Endometrium (tissue), 2 donors: ENCODE data around the gene AFTPH.

ENCODE experiments used
- FAIRE-seq: peaks from 2 replicates; lab custom pipeline; 2012; peaks lifted over from hg19 to GRCh38; lab: Jason Lieb, UNC
- donor health status: control.
- donor health status: control.

The AFTPH gene

DNA sequence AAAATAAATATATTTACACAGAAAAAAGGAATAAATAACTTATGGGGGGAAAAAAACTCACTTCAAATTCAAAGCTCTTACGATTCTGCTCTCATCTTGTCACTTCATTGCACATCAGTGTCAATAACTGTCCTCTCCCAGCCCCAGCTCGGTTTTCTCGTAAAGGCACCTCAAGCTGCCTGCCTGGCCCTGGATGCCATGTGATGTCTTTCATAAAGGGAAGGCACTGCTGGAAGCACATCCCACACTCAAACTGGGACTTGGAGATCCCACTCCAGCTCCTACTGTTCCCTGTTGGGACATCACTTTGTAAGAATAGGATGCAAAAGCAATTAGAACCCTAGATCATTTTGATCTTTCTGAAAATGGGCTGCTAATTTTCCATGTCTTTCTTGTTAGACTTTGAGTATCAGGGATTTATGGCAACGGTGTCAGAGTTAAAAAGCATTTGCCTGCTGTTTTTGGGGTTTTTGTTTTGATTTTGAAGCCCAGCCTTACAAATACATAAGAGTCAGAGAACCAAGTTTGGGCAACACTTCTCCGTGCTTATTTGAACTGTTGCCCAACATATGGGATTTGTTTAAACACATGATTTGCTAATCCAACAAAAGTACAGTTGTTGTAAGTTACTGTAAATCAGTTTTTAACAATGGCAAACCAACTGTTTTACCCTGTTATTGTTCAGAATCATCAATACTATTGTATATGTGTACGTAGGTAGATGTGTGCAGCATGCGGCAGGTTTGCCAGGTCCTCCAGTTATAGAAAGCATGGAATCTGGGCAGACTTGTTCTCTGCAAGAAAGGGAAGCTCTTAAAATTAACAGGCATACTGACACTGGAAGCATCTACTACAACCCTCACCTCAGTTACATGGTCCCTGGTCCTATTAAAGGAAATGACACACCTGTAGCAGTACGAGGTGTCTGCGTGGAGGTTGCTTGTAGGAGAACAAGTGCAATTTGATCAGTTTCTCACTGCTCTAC lies 109.0 kb downstream of the AFTPH start:
- FAIRE-seq, result no peak

DNA sequence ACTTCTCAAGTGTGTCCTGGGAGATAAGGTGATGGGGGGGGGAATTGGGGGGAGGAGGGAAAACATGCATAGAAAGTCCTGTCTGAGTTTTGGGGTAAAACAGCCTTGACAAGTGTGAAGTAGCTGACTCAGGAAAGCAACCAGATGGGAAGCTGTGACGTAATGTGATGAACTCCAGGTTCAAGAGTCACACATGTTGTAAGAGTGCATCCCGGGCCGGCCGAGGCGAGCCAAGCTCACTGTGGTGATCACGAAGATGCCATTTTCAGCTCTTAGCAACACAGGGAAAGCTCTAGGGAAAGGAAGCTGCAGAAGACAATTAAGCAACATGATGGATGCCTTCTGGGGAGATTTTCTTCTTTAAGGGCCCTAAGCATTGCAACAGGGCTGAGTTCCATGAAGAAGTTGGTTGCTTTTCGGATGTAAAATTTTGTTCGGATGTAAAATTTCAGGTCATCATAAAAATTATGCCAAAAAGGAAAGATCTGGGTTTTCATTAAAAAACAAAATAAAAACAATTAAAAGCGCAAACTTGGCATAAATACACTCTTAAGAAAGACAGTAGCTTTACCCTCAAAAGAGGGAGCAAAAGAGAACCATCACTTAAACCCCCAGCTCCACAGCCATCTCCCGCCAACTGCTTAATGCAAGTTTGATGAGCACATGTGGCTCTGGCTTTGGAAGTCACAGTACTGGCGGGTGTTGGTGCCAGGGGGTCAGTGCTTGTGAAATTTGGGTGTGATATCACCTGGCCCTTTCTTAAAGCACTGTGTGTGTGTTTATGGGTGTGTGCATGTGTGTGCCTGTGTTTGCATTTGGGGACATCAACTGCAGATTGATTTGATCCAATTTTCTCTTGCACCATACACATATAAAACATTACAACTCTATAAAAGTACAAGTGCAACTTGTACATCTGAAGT lies 110.5 kb downstream of the AFTPH start:
- no peak for FAIRE-seq

DNA sequence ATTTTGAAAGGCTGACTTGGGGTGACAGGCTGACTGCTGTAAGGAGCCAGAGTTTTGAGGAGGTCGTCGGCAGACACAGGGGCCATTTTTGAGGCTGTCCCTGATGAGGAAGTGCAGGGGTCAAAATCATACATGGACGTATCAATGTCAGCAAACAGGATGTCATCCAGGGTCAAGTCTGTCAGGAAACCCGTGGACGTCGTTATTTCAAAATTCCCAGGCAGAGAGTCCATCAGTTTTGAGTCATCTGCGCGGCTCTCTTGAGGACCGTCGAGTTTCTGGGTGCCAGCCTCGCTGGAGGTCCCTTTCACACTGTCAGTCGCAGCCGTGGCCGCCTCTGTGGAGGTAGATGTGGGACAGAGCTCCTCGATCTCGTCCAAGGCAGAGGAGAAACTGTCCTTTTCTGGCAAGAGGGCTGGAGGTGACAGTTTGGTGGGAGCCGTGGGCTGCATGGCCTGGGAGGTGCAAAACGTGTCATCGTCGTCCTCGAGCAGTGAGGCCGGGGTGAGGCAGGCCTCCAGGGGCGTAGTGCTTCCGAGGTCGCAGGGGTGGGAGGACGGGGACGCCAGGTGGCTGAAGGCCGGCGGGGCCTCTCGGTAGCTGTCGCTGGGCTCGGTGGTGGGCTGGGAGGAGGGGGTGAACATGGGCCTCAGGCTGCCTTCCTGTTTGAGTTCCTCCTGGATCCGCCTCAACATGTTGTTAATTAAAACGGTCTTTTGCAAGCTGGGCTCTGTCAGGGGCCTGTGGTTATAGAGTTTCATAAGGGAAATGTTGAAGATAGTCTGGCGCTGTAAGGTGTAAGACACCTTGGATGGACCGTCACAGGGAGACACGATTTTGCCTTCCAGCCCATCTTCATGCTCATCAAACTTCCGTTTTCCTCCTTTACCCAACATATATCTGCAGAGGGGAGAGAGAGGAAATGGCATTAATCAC lies 112.1 kb downstream of the AFTPH start:
- FAIRE-seq, result no peak

DNA sequence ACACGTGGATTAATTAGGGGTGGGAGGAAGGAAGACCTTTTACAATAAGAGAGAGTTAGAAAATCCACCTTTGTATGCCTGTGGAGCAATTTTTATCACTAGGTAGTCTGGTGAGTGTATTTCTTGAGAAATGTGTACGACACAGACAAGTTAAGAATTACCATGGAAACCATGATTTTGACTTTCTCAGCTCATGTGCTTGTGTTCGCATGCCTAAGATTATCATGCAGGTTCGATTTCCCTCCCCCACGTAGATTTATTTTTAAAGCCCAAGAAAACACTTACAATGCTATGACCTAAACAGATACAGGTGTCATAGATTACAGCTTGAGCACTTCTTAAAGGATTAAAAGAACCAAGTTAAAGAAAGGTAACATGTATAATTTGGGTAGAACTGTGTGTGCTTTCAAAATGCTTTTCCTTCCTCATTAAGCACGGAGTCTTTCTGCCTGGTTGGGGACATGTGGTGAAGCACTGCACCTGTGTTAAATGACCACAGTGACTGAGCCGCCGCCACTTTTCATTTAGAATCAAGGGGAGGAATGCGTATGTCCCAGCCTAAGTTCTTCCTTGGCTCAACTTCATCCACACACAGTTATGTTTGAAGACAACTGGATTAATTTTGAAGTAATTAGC lies 113.0 kb downstream of the AFTPH start:
- FAIRE-seq, result no peak

DNA sequence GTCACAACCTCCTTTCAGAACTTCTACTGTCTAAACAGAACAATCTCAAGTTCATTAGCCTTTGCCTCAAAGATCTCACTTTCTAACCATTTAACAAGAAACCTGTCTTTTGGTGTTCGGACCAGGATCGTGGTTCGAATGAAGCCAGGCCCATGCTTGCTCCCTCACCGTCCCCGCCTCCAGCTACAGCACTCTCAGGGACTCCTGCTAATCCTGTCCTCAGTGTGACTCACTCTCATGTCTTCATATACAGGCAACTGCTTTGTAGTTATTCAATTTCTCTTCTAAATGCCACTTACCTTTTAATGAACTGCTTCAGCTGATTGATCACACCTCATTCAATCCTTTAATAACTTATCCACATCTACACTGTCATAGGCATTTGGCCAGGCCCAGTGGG lies 113.8 kb downstream of the AFTPH start:
- no peak for FAIRE-seq

DNA sequence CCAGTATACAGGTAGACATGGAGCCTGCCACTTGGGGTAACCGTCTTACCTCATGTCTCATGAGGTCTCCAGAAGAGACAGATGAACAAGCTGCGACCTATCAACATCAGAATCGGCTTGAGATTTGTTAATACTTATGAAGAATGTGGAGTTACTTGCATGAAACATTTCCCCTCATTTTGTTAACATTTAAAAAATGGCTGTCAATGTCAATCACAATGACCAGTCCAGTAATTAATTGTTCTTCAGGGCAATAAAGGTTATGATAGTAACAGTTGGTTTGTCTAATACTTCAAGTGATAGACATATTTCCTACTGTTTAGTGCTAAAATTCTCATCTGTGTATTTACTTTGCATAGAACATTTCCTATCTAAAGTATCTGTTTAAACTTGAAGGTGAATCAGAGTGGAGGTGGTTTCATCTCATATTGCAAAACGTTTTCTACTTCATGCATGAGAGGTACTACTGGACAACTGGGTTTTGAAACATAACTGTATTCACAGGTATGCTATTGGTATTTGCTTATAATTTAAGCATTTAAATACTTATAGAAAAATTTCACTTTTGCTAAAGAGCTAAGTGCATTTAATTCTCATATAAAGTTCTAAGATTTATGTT lies 114.5 kb downstream of the AFTPH start:
- no peak for FAIRE-seq

DNA sequence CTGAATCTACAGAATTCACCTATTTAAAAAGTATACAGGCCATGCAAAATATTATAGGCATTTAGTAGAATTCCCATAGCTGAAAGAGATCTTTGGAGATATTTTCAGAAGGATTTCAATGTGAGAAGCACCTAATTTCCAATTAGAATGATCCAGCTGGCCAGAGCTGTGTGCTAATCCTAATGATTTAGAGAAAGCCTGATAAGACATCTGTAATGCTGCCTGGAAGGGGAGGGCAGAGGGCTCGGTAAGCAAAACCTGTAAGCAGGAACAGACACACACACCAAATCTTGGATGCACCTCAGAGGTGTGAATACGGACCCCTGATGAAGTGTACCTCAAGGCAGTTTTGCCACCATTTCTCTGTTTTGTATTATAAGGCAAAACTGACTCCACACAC lies 115.6 kb downstream of the AFTPH start:
- no peak for FAIRE-seq

DNA sequence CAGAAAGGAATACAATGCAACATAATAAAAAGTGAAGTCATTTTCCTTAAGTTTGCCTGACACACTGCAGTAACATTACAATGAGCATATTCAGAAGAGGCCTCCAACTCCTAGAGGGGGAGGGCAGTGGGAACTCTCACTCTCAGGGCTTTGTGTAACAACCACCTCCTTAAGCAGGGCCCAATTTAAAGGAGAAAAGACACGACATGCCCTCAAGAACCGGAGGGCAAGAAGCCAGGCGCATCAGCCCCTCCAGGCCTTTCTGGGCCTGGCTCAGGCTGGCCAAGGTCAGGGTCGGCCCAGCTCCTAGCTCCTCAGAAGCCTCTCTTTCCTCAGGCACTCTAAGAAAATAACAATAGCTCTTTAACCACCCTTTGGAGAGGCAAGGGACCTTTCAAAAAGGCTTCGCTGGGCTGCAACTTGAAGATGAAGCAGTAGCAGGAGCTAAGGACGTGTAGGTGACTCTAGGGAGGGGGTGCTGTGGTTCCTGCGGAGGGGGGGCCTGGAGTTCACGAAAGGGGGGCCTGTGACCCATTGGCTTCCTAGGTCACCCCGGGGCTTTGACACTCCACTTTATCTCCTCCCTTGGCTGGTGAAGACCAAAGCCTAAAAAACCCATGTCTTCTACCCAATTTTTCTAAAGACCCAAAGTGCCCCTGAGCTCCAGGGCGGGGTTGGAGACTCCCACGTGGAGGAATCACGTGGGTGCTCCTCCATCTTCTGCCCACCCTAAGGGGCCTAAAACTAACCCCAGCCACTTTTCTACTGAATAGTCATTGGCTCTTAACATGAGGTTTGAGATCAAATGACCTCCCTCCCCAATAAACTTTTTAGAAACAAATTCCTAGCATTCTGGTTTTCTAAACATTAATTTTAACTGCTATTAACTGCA lies 116.3 kb downstream of the AFTPH start:
- FAIRE-seq, result no peak

DNA sequence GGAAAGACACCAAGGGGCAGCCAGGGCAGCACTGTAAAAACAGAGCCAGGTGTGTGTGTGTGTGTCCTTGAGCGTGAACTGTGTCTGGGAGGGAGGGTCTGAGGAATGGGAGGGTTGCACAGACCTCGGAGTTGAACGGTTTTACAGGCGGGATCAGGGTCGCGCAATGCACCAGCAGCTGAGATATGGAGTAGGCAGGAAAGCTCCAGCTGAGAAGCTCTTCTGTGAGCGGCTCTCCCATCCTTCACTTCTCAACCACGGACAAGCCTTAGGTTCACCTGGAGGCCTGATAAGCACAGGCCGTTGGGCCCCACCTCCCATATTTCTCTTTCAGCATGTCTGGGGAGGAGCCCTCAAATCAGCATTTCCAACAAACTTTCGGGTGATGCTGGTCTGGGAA lies 117.5 kb downstream of the AFTPH start:
- no peak for FAIRE-seq
